Measurements from ENCODE around the gene CDK4. TPM values are rescaled to one million over a fixed set of nuclear protein-coding genes. Genes with fewer than 3 reads are reported as not detected.

CDK4 gene
- total RNA-seq, 4 donors from 2014 or later = 14.7 to 97.4 (median 28.8) TPM

- Histone ChIP-seq H3K4me1 (peaks cover 0 to 32% (median 20%) of the 10 kb centered on the region in 4 donors), H3K36me3 (no peaks in the 10 kb centered on the region), H3K9me3 (no peaks in the 10 kb centered on the region), H3K27me3 (peaks cover 0 to 50% of the 10 kb centered on the region in 2 donors), H3K4me3 (no peak overlapping the region), H3K27ac (no peak overlapping the region)
- no peak for DNase-seq
- no peak for TF ChIP-seq POLR2A (IDR thresholded peaks at IDR 0.05)
- TF ChIP-seq, protein P1, sequence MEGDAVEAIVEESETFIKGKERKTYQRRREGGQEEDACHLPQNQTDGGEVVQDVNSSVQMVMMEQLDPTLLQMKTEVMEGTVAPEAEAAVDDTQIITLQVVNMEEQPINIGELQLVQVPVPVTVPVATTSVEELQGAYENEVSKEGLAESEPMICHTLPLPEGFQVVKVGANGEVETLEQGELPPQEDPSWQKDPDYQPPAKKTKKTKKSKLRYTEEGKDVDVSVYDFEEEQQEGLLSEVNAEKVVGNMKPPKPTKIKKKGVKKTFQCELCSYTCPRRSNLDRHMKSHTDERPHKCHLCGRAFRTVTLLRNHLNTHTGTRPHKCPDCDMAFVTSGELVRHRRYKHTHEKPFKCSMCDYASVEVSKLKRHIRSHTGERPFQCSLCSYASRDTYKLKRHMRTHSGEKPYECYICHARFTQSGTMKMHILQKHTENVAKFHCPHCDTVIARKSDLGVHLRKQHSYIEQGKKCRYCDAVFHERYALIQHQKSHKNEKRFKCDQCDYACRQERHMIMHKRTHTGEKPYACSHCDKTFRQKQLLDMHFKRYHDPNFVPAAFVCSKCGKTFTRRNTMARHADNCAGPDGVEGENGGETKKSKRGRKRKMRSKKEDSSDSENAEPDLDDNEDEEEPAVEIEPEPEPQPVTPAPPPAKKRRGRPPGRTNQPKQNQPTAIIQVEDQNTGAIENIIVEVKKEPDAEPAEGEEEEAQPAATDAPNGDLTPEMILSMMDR (IDR thresholded peaks at IDR 0.05) = no peak
These were observed 12.7 kb downstream of the CDK4 start for GRCh38 chr12:57739387-57739786.

GRCh38 chr12:57738661-57739237 lies 13.4 kb downstream of the CDK4 start, which contains the start of gene AGAP2:
TSS of gene AGAP2 (minus strand) at chr12:57738742. CDS start at chr12:57738246, 496 bp downstream.
- H3K9me3 ChIP-seq = no peaks in the 10 kb centered on the region
- H3K27ac ChIP-seq = no peak within 1 kb of the TSS
- peaks cover 0 to 50% of the 10 kb centered on the region in 2 donors for H3K27me3 ChIP-seq
- peaks cover 0 to 32% (median 20%) of the 10 kb centered on the region in 4 donors for H3K4me1 ChIP-seq
- no peaks in the 10 kb centered on the region for H3K36me3 ChIP-seq
- peak within 1 kb of the TSS in 3 of 4 donors; percentile 12 to 36 (median 34) for H3K4me3 ChIP-seq
- TF ChIP-seq, protein P1 (IDR thresholded peaks at IDR 0.05) = no peak
- no peak for TF ChIP-seq POLR2A (IDR thresholded peaks at IDR 0.05)
- no peak for DNase-seq

DNA sequence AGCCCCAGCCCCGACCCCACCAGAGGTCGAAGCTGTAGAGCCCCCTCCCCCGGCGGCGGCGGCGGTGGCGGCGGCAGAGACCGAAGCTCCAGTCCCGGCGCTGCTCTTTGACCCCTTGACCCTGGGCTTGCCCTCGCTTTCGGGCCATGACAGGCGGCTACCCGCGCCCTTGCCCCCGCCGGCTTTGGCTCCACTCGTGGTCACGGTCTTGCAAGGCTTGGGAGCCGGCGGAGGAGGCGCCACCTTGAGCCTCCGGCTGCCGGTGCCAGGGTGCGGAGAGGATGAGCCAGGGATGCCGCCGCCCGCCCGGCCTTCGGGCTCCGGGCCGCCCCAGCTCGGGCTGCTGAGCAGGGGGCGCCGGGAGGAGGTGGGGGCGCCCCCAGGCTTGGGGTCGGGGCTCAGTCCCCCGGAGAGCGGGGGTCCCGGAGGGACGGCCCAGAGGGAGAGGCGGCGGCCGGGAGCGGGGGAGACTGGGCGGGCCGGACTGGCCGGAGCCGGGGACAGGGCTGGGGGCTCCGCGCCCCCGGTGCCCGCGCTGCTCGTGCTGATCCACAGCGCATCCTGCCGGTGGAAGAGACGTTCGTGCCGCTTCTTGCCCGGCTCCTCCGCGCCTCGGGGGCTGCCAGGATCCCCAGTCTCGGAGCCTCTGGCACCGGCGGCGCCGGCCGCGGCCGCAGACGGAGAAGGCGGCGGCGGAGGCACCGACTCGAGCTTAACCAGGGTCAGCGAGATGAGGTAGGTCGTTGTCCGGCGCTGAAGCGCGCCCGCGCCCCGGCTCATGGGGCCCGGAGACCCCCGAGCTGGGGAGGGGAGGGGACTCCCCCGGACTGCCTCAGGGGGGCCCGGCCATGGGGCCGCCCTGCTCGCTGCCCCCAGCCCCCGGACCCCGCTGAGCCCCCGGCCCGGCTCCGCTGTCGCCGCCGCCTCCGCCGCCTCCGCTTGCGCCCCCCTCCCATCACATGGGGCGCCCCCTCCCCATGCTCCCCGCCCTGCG lies 14.3 kb downstream of the CDK4 start:
- Histone ChIP-seq H3K4me1 (peaks cover 0 to 32% (median 20%) of the 10 kb centered on the region in 4 donors), H3K27ac (no peak overlapping the region), H3K27me3 (peaks cover 0 to 50% of the 10 kb centered on the region in 2 donors), H3K9me3 (no peaks in the 10 kb centered on the region), H3K36me3 (peaks cover 0 to 6% (median 0%) of the 10 kb centered on the region in 3 donors), H3K4me3 (peak overlapping the region in 3 of 4 donors; percentile 12 to 36 (median 34))
- peak in 1 of 3 donors; percentile 46 for DNase-seq
- TF ChIP-seq, protein P1 (IDR thresholded peaks at IDR 0.05) = no peak
- TF ChIP-seq POLR2A (IDR thresholded peaks at IDR 0.05) = no peak

DNA sequence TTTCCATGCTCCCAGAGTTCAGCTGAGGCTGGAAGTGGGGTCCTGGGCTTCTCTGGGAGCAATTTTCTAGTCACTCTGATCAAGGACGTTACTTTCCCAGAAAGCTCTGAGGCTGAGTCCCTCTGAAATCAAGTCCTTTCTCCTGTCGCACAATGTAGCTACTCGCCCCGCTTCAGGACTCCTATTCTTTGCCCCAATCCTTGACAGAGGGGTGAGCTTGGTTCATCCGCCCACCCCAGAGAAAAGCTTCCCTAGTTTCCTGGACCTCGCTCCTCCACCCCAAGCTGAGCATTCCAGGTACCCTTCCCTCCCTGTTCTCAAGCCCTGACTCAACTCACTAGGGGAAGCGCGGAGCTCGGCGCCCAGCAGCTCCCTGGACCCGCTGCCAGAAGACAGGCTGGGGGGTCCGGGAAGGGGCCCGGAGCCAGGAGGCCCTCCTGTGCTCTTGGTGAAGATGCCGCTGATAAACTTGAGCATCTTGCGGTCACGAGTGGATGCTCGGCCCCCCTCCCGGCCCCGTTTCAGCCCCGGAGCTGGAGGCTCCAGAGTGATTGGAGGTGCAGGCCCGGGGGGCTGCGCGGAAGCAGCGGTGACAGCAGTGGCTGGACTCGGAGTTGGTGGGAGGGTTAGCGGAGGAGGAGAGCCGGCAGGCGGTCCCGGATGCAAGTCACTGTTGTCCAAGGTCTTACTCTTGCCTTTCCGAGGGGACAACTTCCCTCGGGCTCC lies 15.2 kb downstream of the CDK4 start:
- no peak overlapping the region for H3K4me3 ChIP-seq
- TF ChIP-seq, protein P1 (IDR thresholded peaks at IDR 0.05) = no peak
- no peak for TF ChIP-seq POLR2A (IDR thresholded peaks at IDR 0.05)
- peaks cover 0 to 32% (median 15%) of the 10 kb centered on the region in 4 donors for H3K4me1 ChIP-seq
- H3K36me3 ChIP-seq = peaks cover 0 to 6% (median 0%) of the 10 kb centered on the region in 3 donors
- no peak for DNase-seq
- no peaks in the 10 kb centered on the region for H3K9me3 ChIP-seq
- no peak overlapping the region for H3K27ac ChIP-seq
- H3K27me3 ChIP-seq = peaks cover 0 to 50% of the 10 kb centered on the region in 2 donors

Measured in Peyer's patch (tissue), 4 donors.